Motor neuron (in vitro differentiated cells): ENCODE data around the gene DICER1. TPM values are rescaled to one million over a fixed set of nuclear protein-coding genes. Genes with fewer than 3 reads are reported as not detected.
"Not testable (repeated sequence)": the region's sequence is repeated elsewhere in the genome, so short reads cannot be mapped to it uniquely, and the experiment has no call there.

Experiments
- ATAC-seq, 8 experiments: fragments of 200-7000 bp; cut with Tn5 transposase; replicated peaks in 6 of 8; 2 replicates each; pipeline ENCODE4 v1.8.0; 2021; ENCODE audit warnings: mild to moderate bottlenecking in 8 of 8, moderate library complexity in 8 of 8
- H3K27ac ChIP-seq, 2 donors: fragments of 250-450 bp; sonication (Bioruptor Pico); 2 replicates each; pipeline ENCODE4 v1.9.0; 2021; ENCODE audit warnings: antibody characterized with exemption in 2 of 2, mild to moderate bottlenecking in 2 of 2, moderate library complexity in 1 of 2
- H3K4me1 ChIP-seq, 2 donors: fragments of 250-450 bp; sonication (Bioruptor Pico); replicated peaks in 1 of 2; 2 replicates each; pipeline ENCODE4 v1.6.1; 2021; ENCODE audit warnings: antibody characterized with exemption in 2 of 2, mild to moderate bottlenecking in 2 of 2, moderate library complexity in 1 of 2
- H3K4me3 ChIP-seq, 5 donors: fragments of 250-450 bp; sonication (Bioruptor Pico); 2 replicates each; pipeline ENCODE4 v1.9.0; 2021; ENCODE audit warnings: antibody characterized with exemption in 5 of 5, mild to moderate bottlenecking in 5 of 5, moderate library complexity in 4 of 5
- WGBS, 10 experiments: fragments of 450-650 bp; shearing (Covaris generic); methylation state at CpG; one replicate each; pipeline ENCODE4 v1.0.0; 2022; 5-methylcytosine and 5-hydroxymethylcytosine counted together
- in situ Hi-C, 9 experiments: fragments of 400-800 bp; cut with MboI; loops; one replicate each; pipeline ENCODE4 v1.15.0; 2021; ENCODE audit warnings: low sequenced_read_pairs in 9 of 9, low pct_unique_long_range_greater_than_20kb in 2 of 9; ENCODE audit not compliant: unreplicated experiment in 9 of 9
- total RNA-seq, 8 experiments: library from RNA; unstranded; fragments of 300-600 nt; gene quantifications; 2 replicates each; pipeline versions ENCODE4 v1.2.3 to v1.2.4, GENCODE V29; 2022

The DICER1 gene
- total RNA-seq: 10 to 100 TPM; 20.6 to 70.1 (median 51.4) TPM

- WGBS, 10 experiments: 0 to 3% (median 0%) methylated on average over 1 to 18 of the region's 77 CpGs; no CpG with 5 or more reads in 4 of the 10 experiments
- Histone ChIP-seq H3K27ac (peak within 1 kb of the TSS; percentile 96 to 98), H3K4me1 (peaks cover 13 to 27% of the 10 kb centered on the region in 2 donors), H3K4me3 (peak within 1 kb of the TSS; percentile 76 to 87 (median 78))
- peak; percentile 90 to 92 (median 92) for ATAC-seq
- in situ Hi-C loops: no loop called here
Observed at GRCh38 chr14:95157327-95158189, at the start of gene DICER1. Gene DICER1, minus strand, starts transcription at chr14:95157529. Its CDS starts 24,071 bp downstream, at chr14:95133458.

GRCh38 chr14:95206534-95206933, 49.2 kb upstream of the DICER1 start:
- peak in 4 of 8 experiments; percentile 14 to 32 (median 27) for ATAC-seq
- 44 to 100% (median 87%) methylated on average over 1 to 2 of the region's 2 CpGs; no CpG with 5 or more reads in 2 of the 10 experiments for WGBS, 10 experiments
- no peak overlapping the region for H3K27ac ChIP-seq
- peaks cover 5 to 8% of the 10 kb centered on the region in 2 donors for H3K4me1 ChIP-seq
- H3K4me3 ChIP-seq: no peak overlapping the region
- in situ Hi-C loops: no loop called here

GRCh38 chr14:95204705-95205104, 47.4 kb upstream of the DICER1 start:
- Histone ChIP-seq H3K27ac (no peak overlapping the region), H3K4me1 (peaks cover 5 to 8% of the 10 kb centered on the region in 2 donors), H3K4me3 (no peak overlapping the region)
- in situ Hi-C loops: no loop called here
- 6 to 100% (median 72%) methylated on average over 1 to 2 of the region's 2 CpGs for WGBS, 10 experiments
- ATAC-seq: no peak

- H3K27ac ChIP-seq: not testable (repeated sequence)
- 38 to 100% (median 100%) methylated on average over 1 to 2 of the region's 2 CpGs; no CpG with 5 or more reads in 1 of the 10 experiments for WGBS, 10 experiments
Observed at GRCh38 chr14:95201745-95202144, 44.4 kb upstream of the DICER1 start.

GRCh38 chr14:95200404-95200803, 43.1 kb upstream of the DICER1 start:
- 60 to 100% (median 87%) methylated on average over 1 to 4 of the region's 7 CpGs; no CpG with 5 or more reads in 5 of the 10 experiments for WGBS, 10 experiments
- in situ Hi-C loops: no loop called here
- no peak for ATAC-seq

More at GRCh38 chr14:95201745-95202144, 44.4 kb upstream of the DICER1 start:
- ATAC-seq, in situ Hi-C loops, H3K4me3 ChIP-seq, H3K4me1 ChIP-seq: not testable (repeated sequence)

GRCh38 chr14:95199298-95199983, 42.1 kb upstream of the DICER1 start:
- no peaks in the 10 kb centered on the region for H3K4me1 ChIP-seq
- in situ Hi-C loops: no loop called here
- no peak overlapping the region for H3K4me3 ChIP-seq
- WGBS, 10 experiments: 7 to 55% (median 43%) methylated on average over 1 to 6 of the region's 8 CpGs; no CpG with 5 or more reads in 1 of the 10 experiments
- ATAC-seq: no peak
- H3K27ac ChIP-seq: no peak overlapping the region

More at GRCh38 chr14:95200404-95200803, 43.1 kb upstream of the DICER1 start:
- Histone ChIP-seq H3K27ac (no peak overlapping the region), H3K4me3 (no peak overlapping the region), H3K4me1 (no peaks in the 10 kb centered on the region)

GRCh38 chr14:95198320-95198719, 41.0 kb upstream of the DICER1 start:
- Histone ChIP-seq H3K4me3 (no peak overlapping the region), H3K4me1 (no peaks in the 10 kb centered on the region), H3K27ac (no peak overlapping the region)
- ATAC-seq: no peak
- in situ Hi-C loops: no loop called here
- WGBS, 10 experiments: 75 to 100% (median 95%) methylated on average over 1 to 8 of the region's 9 CpGs; no CpG with 5 or more reads in 4 of the 10 experiments

GRCh38 chr14:95197551-95197950, 40.2 kb upstream of the DICER1 start:
- no peak for ATAC-seq
- no peak overlapping the region for H3K27ac ChIP-seq
- WGBS, 10 experiments: 21 to 100% (median 81%) methylated on average over 1 to 7 of the region's 8 CpGs

GRCh38 chr14:95196826-95197545, 39.7 kb upstream of the DICER1 start:
- ATAC-seq: no peak
- in situ Hi-C loops: no loop called here
- no peaks in the 10 kb centered on the region for H3K4me1 ChIP-seq
- WGBS, 10 experiments: 4 to 100% (median 80%) methylated on average over 1 to 2 of the region's 2 CpGs; no CpG with 5 or more reads in 1 of the 10 experiments
- no peak overlapping the region for H3K27ac ChIP-seq
- no peak overlapping the region for H3K4me3 ChIP-seq

More at GRCh38 chr14:95197551-95197950, 40.2 kb upstream of the DICER1 start:
- in situ Hi-C loops: no loop called here
- Histone ChIP-seq H3K4me3 (no peak overlapping the region), H3K4me1 (no peaks in the 10 kb centered on the region)

- Histone ChIP-seq H3K4me3 (no peak overlapping the region), H3K4me1 (no peaks in the 10 kb centered on the region), H3K27ac (no peak overlapping the region)
- WGBS, 10 experiments: 0 to 93% (median 59%) methylated on average over 1 to 4 of the region's 5 CpGs
- in situ Hi-C loops: no loop called here
- peak in 1 of 8 experiments; percentile 66 for ATAC-seq
Observed at GRCh38 chr14:95196268-95196667, 38.9 kb upstream of the DICER1 start.

GRCh38 chr14:95195031-95195430, 37.7 kb upstream of the DICER1 start:
- in situ Hi-C loops: no loop called here
- WGBS, 10 experiments: 64 to 100% (median 81%) methylated on average over 1 to 3 of the region's 6 CpGs; no CpG with 5 or more reads in 2 of the 10 experiments
- H3K27ac ChIP-seq: no peak overlapping the region
- no peak overlapping the region for H3K4me3 ChIP-seq
- no peak for ATAC-seq
- no peaks in the 10 kb centered on the region for H3K4me1 ChIP-seq

- no peak for ATAC-seq
- 33 to 94% (median 66%) methylated on average over 2 to 6 of the region's 6 CpGs; no CpG with 5 or more reads in 1 of the 10 experiments for WGBS, 10 experiments
- Histone ChIP-seq H3K4me3 (no peak overlapping the region), H3K27ac (no peak overlapping the region), H3K4me1 (no peaks in the 10 kb centered on the region)
- in situ Hi-C loops: no loop called here
Observed at GRCh38 chr14:95193081-95193480, 35.8 kb upstream of the DICER1 start.
